AG09309 (cell line): ENCODE measurements around the gene SPIRE2.

Experiments
- DNase-seq: peaks from one replicate; pipeline ENCODE4 v3.0.0-alpha.2; 2010; ENCODE audit warnings: low read depth
- H3K4me3 ChIP-seq: 2 replicates; pipeline ENCODE4 v1.5.1; 2011; ENCODE audit warnings: mild to moderate bottlenecking, low read depth, low read length, moderate library complexity; ENCODE audit not compliant: control insufficient read depth
- TF ChIP-seq, protein P1 (sequence below): IDR thresholded peaks from 2 replicates; pipeline ENCODE4 v1.5.1; 2011; ENCODE audit warnings: mild to moderate bottlenecking, low read depth, low read length, inconsistent platforms; ENCODE audit not compliant: insufficient read depth, control insufficient read depth; ENCODE audit errors: missing control alignments

SPIRE2 gene

DNA sequence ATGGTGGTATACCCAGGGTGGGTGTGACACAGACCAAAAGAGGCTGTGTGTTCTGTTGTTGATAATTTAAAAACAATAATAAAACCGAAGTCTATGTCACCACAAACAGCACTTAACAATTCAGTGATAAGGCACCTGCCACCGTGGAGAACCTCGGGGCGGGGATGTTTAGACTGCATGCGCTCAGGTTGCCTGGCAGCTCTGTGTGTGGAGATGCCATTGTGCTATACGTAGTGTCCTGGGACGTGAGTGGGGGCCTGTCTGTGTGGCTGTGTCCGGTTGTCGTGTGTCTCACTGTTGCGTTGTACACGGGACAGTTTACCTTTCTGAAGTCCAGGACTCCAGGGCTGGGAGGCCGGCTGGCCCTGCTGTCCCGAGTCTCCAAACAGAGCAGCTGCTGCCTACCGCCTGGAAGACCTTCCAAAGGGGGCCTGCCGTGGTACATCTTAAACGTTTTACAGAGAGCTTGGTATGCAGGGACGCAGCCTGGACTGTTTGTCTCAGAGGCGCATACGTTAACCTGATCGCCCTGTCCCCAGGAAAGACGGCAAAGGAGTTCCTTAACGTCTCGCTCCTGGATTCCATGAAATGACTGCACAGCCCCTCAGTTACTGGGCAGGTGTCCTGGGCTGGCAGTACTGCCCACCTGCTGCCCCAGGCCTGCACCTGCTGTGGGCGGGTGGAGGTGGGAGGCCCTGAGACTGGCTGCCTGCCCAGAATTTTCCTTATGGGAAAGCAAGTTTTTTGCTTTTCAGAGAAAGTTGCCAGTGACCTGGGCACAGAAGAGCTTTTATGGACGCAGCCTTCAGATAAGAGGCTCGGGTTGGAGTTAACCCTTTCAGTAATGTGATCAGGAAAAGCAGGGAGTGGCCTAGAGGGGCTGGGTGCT is 19.0 kb downstream of the SPIRE2 start:
- TF ChIP-seq, protein P1, sequence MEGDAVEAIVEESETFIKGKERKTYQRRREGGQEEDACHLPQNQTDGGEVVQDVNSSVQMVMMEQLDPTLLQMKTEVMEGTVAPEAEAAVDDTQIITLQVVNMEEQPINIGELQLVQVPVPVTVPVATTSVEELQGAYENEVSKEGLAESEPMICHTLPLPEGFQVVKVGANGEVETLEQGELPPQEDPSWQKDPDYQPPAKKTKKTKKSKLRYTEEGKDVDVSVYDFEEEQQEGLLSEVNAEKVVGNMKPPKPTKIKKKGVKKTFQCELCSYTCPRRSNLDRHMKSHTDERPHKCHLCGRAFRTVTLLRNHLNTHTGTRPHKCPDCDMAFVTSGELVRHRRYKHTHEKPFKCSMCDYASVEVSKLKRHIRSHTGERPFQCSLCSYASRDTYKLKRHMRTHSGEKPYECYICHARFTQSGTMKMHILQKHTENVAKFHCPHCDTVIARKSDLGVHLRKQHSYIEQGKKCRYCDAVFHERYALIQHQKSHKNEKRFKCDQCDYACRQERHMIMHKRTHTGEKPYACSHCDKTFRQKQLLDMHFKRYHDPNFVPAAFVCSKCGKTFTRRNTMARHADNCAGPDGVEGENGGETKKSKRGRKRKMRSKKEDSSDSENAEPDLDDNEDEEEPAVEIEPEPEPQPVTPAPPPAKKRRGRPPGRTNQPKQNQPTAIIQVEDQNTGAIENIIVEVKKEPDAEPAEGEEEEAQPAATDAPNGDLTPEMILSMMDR = no peak
- DNase-seq = no peak
- H3K4me3 ChIP-seq = no peak overlapping the region

DNA sequence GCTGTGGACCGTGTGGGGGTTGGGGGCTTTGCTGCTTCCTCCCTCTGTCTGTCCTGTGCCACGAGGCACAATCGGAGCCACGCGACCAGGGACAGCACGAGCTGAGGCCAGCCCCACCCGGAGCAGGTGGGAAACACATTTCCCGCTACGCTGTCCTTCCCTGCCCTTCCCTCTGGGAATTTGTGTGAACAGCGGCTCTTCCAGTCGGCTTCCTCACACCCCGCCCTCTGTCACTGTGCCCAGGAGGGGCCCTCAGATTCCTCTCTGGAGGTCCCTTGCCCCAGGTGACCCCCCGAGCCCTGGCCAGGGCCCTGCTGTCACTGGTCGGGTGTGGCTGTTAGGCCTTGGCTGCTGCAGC is 19.6 kb downstream of the SPIRE2 start:
- no peak for DNase-seq
- H3K4me3 ChIP-seq = no peak overlapping the region
- TF ChIP-seq, protein P1 = no peak

DNA sequence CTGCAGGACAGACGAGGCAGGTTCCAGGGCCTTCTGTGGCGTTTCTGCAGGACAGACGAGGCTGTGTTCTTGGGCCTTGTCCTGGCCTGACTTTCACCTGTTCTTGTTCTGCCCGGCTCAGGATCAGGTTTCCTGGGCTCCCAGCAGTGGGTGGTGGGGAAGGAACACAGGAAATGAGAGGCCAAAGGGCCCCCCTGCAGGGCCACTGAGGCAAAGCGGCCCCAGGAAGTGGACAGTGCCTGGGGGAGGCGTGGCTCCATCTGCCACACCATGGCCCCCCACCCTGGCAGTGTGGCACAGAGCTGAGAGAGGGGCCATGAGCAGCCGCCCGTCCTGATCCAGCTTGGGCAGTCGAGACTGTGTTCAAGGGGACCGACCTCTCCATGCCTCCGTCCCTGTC is 20.7 kb downstream of the SPIRE2 start:
- no peak overlapping the region for H3K4me3 ChIP-seq
- TF ChIP-seq, protein P1 = no peak
- DNase-seq = no peak

DNA sequence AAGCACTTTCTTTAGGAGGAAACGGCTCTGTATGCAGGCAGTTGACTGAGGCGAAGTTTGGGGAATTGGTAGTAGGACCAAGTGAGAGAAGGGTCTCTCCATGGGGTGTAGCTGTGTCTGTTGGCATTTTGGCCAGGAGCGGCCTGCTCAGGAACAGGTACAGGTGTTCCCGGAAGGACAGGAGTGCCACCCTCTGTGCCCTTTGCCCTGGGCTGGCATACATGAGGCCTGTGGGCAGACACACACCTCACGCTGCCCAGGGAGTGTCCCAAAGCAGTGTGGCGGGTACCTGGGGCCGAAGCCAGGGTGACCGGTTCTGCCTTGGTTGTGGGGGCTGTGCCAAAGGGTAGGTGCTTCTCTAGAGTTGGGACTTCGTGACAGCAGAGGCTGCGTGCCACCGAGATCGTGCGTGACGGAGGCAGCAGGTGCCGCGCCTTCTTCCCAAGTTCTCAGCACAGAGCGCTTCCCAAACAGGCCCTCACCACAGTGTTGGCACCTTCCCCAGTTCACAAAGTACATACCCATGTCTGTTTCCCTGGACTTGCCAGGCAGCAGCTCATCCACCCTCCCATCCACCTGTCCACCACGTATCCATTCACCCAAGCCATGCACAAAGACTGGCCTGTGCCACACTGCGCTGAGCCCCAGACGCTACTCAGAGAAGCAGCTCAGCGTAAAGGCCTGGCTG is 25.2 kb downstream of the SPIRE2 start:
- DNase-seq = no peak
- no peak overlapping the region for H3K4me3 ChIP-seq
- TF ChIP-seq, protein P1 = no peak

DNA sequence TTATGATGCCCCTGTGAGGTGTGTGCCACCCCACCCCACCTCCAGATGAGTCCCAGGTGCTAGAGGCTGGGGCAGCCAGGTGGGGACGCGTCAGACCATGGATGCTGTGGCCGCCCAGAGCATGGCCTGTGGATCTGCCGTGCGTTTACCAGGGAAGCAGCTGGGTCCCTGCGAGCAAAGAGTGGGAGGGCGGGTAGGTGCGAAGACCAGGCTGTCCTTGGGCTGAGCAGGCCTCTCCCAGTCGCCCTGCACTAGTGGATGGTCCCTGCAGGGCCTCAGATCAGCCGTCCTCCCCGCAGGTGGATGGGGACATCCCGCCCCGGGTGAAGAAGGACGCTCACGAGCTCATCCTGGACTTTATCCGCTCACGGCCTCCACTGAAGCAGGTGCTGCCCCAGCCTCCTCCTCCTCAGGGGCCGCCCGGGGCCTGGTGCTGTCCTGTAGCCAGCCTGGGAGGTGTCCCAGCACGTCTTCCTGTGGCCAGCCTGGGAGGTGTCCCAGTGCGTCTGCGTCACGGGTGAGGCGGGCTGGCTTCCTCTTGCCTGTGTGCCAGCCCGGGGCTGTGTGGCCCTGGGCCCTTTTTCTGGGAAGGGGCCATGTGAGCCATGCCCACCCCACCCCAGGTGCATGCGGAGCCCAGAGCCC is 27.1 kb downstream of the SPIRE2 start:
- TF ChIP-seq, protein P1 = no peak
- no peak overlapping the region for H3K4me3 ChIP-seq
- no peak for DNase-seq

DNA sequence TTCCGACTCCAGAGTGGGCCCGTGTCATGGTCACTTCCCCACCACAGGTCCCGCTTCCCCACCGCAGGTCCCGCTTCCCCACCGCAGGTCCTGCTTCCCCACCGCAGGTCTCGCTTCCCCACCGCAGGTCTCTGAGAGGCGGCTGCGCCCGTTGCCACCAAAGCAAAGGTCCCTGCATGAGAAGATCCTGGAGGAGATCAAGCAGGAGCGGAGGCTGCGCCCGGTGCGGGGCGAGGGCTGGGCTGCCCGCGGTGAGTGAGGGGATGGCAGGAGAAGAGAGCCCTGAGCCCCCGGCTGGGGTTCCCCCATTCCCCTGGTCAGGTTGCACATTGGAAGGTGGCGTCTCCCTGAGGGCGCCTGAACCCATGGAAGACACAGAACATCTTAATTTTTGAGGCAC is 27.7 kb downstream of the SPIRE2 start:
- TF ChIP-seq, protein P1 = no peak
- H3K4me3 ChIP-seq = no peak overlapping the region
- DNase-seq = no peak
